CD8-positive, alpha-beta memory T cell (primary cell): Measurements from ENCODE around the gene OR6C4. TPM values are rescaled to one million over a fixed set of nuclear protein-coding genes. Genes with fewer than 3 reads are reported as not detected.
"Not testable (repeated sequence)": the region's sequence is repeated elsewhere in the genome, so short reads cannot be mapped to it uniquely, and the experiment has no call there.

Source experiments
- CTCF ChIA-PET: fragments of 350-600 bp; sonication (Branson Sonifier 250); formaldehyde crosslinking; loops from one replicate; lab custom pipeline; 2021; ENCODE audit warnings: antibody characterized with exemption; lab: Charles Lee
- POLR2A ChIA-PET: fragments of 350-600 bp; sonication (Branson Sonifier 250); formaldehyde crosslinking; loops from one replicate; lab custom pipeline; 2021; ENCODE audit warnings: antibody characterized with exemption; lab: Charles Lee
- DNase-seq, 5 donors: peaks; one replicate each; pipeline versions ENCODE4 v3.0.0 to v3.0.0-alpha.2; 2020 to 2022; ENCODE audit warnings: mixed read lengths in 1 of 5
- H3K27ac ChIP-seq: one replicate; pipeline ENCODE4 v1.7.0; 2013; ENCODE audit warnings: low read depth, mild to moderate bottlenecking, low read length, moderate library complexity
- H3K27me3 ChIP-seq: 2 replicates; pipeline ENCODE4 v1.7.0; 2013; ENCODE audit warnings: low read length, mild to moderate bottlenecking; ENCODE audit not compliant: insufficient read depth, poor library complexity, severe bottlenecking
- H3K36me3 ChIP-seq: 2 replicates; pipeline ENCODE4 v1.7.0; 2013; ENCODE audit warnings: mild to moderate bottlenecking, low read length, moderate library complexity; ENCODE audit not compliant: insufficient read depth
- H3K4me1 ChIP-seq: 2 replicates; pipeline ENCODE4 v1.7.0; 2013; ENCODE audit warnings: mild to moderate bottlenecking, low read length, moderate library complexity; ENCODE audit not compliant: insufficient read depth
- H3K4me3 ChIP-seq: 2 replicates; pipeline ENCODE4 v1.7.0; 2013; ENCODE audit warnings: mild to moderate bottlenecking, low read length
- H3K9me3 ChIP-seq: 2 replicates; pipeline ENCODE4 v1.7.0; 2013; ENCODE audit warnings: mild to moderate bottlenecking, low read length
- H3K27ac Mint-ChIP-seq, 8 donors: one replicate each; pipeline ENCODE4 v1.8.0; 2020 to 2021; ENCODE audit warnings: mixed read lengths in 8 of 8, mild to moderate bottlenecking in 6 of 8, inconsistent platforms in 3 of 8, moderate library complexity in 3 of 8
- H3K27me3 Mint-ChIP-seq, 2 donors: one replicate each; pipeline ENCODE4 v1.8.0; 2020 to 2021; ENCODE audit warnings: mixed read lengths in 2 of 2, mild to moderate bottlenecking in 1 of 2, moderate library complexity in 1 of 2
- H3K36me3 Mint-ChIP-seq, 3 donors: one replicate each; pipeline ENCODE4 v1.8.0; 2020 to 2021; ENCODE audit warnings: mixed read lengths in 3 of 3, inconsistent platforms in 1 of 3, mild to moderate bottlenecking in 1 of 3
- H3K4me1 Mint-ChIP-seq, 3 donors: one replicate each; pipeline ENCODE4 v1.8.0; 2020 to 2021; ENCODE audit warnings: mixed read lengths in 3 of 3, inconsistent platforms in 1 of 3, mild to moderate bottlenecking in 1 of 3
- H3K4me3 Mint-ChIP-seq, 7 donors: one replicate each; pipeline ENCODE4 v1.8.0; 2020 to 2021; ENCODE audit warnings: mixed read lengths in 7 of 7, mild to moderate bottlenecking in 6 of 7, moderate library complexity in 4 of 7, inconsistent platforms in 2 of 7
- H3K9me3 Mint-ChIP-seq, 5 donors: one replicate each; pipeline ENCODE4 v1.8.0; 2020 to 2022; ENCODE audit warnings: mixed read lengths in 5 of 5, mild to moderate bottlenecking in 3 of 5, moderate library complexity in 2 of 5, inconsistent platforms in 1 of 5
- polyA plus RNA-seq: library from polyadenylated mRNA; unstranded; fragments of 300-500 nt; fragmentation: Illumina TruSeq; gene quantifications from one replicate; pipeline ENCODE4 v1.2.3, GENCODE V29; 2021
- total RNA-seq, 2 experiments: library from RNA; stranded (reverse); gene quantifications; one replicate each; pipeline ENCODE4 v1.2.3, GENCODE V29; 2021

Gene OR6C4
- total and polyA plus RNA-seq, 3 experiments from 2014 or later, result not detected

- Mint-ChIP-seq H3K9me3 (peaks cover 20 to 41% (median 38%) of the 10 kb centered on the region in 5 donors), H3K36me3 (peaks cover 2 to 21% (median 2%) of the 10 kb centered on the region in 3 donors), H3K27me3 (peaks cover 14 to 35% of the 10 kb centered on the region in 2 donors)
- H3K36me3 ChIP-seq, CTCF ChIA-PET, H3K27ac Mint-ChIP-seq, H3K9me3 ChIP-seq, DNase-seq, H3K4me1 ChIP-seq, H3K27ac ChIP-seq, H3K4me3 Mint-ChIP-seq, H3K27me3 ChIP-seq, H3K4me3 ChIP-seq, H3K4me1 Mint-ChIP-seq, POLR2A ChIA-PET: not testable (repeated sequence)
Measured at GRCh38 chr12:55570060-55570459, 20.7 kb downstream of the OR6C4 start.

GRCh38 chr12:55570689-55571088 lies 21.3 kb downstream of the OR6C4 start:
- H3K27me3 ChIP-seq, H3K4me1 ChIP-seq, H3K4me3 ChIP-seq, H3K4me1 Mint-ChIP-seq, H3K27ac ChIP-seq, H3K27ac Mint-ChIP-seq, CTCF ChIA-PET, DNase-seq, H3K36me3 ChIP-seq, POLR2A ChIA-PET, H3K4me3 Mint-ChIP-seq, H3K9me3 ChIP-seq: not testable (repeated sequence)
- Mint-ChIP-seq H3K9me3 (peaks cover 20 to 41% (median 36%) of the 10 kb centered on the region in 5 donors), H3K27me3 (peaks cover 14 to 36% of the 10 kb centered on the region in 2 donors), H3K36me3 (peaks cover 2 to 21% (median 2%) of the 10 kb centered on the region in 3 donors)

GRCh38 chr12:55572168-55572567 lies 22.8 kb downstream of the OR6C4 start, which contains the start of gene OR2AP1:
Gene OR2AP1 (plus strand): TSS chr12:55572468. CDS start chr12:55574415, 1,947 bp downstream.
- Mint-ChIP-seq H3K27me3 (peaks cover 14 to 36% of the 10 kb centered on the region in 2 donors), H3K27ac (no peak within 1 kb of the TSS), H3K4me3 (no peak within 1 kb of the TSS), H3K4me1 (no peaks in the 10 kb centered on the region), H3K36me3 (peaks cover 2 to 20% (median 2%) of the 10 kb centered on the region in 3 donors), H3K9me3 (peaks cover 20 to 39% (median 33%) of the 10 kb centered on the region in 5 donors)
- no peak for DNase-seq
- POLR2A ChIA-PET, result no interaction called here
- Histone ChIP-seq H3K27me3 (no peaks in the 10 kb centered on the region), H3K36me3 (no peaks in the 10 kb centered on the region), H3K4me3 (no peak within 1 kb of the TSS), H3K9me3 (peaks cover 6% of the 10 kb centered on the region), H3K4me1 (no peaks in the 10 kb centered on the region), H3K27ac (no peak within 1 kb of the TSS)
- CTCF ChIA-PET, result no interaction called here

- no peak overlapping the region for H3K4me3 Mint-ChIP-seq
- no peaks in the 10 kb centered on the region for H3K36me3 ChIP-seq
- H3K27me3 Mint-ChIP-seq, result peaks cover 19 to 61% of the 10 kb centered on the region in 2 donors
- no peak overlapping the region for H3K27ac ChIP-seq
- H3K27me3 ChIP-seq, result no peaks in the 10 kb centered on the region
- no peak for DNase-seq
- no peaks in the 10 kb centered on the region for H3K36me3 Mint-ChIP-seq
- H3K4me1 ChIP-seq, result no peaks in the 10 kb centered on the region
- ChIA-PET POLR2A (no interaction called here), CTCF (no interaction called here)
- H3K4me1 Mint-ChIP-seq, result no peaks in the 10 kb centered on the region
- H3K9me3 ChIP-seq, result no peaks in the 10 kb centered on the region
- no peak overlapping the region for H3K4me3 ChIP-seq
- no peak overlapping the region for H3K27ac Mint-ChIP-seq
- H3K9me3 Mint-ChIP-seq, result peaks cover 4 to 11% (median 6%) of the 10 kb centered on the region in 5 donors
Measured at GRCh38 chr12:55582066-55582465, 32.7 kb downstream of the OR6C4 start.

- H3K9me3 ChIP-seq, result no peaks in the 10 kb centered on the region
- H3K9me3 Mint-ChIP-seq, result peaks cover 0 to 7% (median 6%) of the 10 kb centered on the region in 5 donors
- no peak for DNase-seq
- peaks cover 23 to 78% of the 10 kb centered on the region in 2 donors for H3K27me3 Mint-ChIP-seq
- no peak overlapping the region for H3K27ac ChIP-seq
- ChIA-PET POLR2A (no interaction called here), CTCF (no interaction called here)
- H3K4me3 Mint-ChIP-seq, result no peak overlapping the region
- H3K27me3 ChIP-seq, result no peaks in the 10 kb centered on the region
- no peaks in the 10 kb centered on the region for H3K4me1 ChIP-seq
- peaks cover 0 to 5% (median 2%) of the 10 kb centered on the region in 3 donors for H3K4me1 Mint-ChIP-seq
- no peak overlapping the region for H3K4me3 ChIP-seq
- H3K36me3 Mint-ChIP-seq, result no peaks in the 10 kb centered on the region
- no peak overlapping the region for H3K27ac Mint-ChIP-seq
- no peaks in the 10 kb centered on the region for H3K36me3 ChIP-seq
Measured at GRCh38 chr12:55585817-55586216, 36.4 kb downstream of the OR6C4 start.

- H3K9me3 ChIP-seq, H3K4me1 ChIP-seq, H3K36me3 Mint-ChIP-seq, CTCF ChIA-PET, H3K27me3 ChIP-seq, H3K27ac ChIP-seq, H3K4me3 ChIP-seq, H3K4me3 Mint-ChIP-seq, POLR2A ChIA-PET, H3K36me3 ChIP-seq, H3K4me1 Mint-ChIP-seq: not testable (repeated sequence)
- peaks cover 0 to 28% (median 15%) of the 10 kb centered on the region in 5 donors for H3K9me3 Mint-ChIP-seq
- H3K27ac Mint-ChIP-seq, result peak overlapping the region in 2 of 8 donors; percentile 23 to 26
- DNase-seq, result peak in 1 of 5 donors; percentile 1
- peaks cover 33 to 61% of the 10 kb centered on the region in 2 donors for H3K27me3 Mint-ChIP-seq
Measured at GRCh38 chr12:55590152-55590551, 40.8 kb downstream of the OR6C4 start.

Other genes starting within 250 kb of the OR6C4 start
- not detected for gene OR6C1, start 235.3 kb upstream of the OR6C4 start, total RNA-seq
- gene OR6C1, start 235.3 kb upstream of the OR6C4 start, polyA plus RNA-seq, result not detected
- gene OR6C3, start 218.9 kb upstream of the OR6C4 start, total RNA-seq, result not detected
- not detected for gene OR6C3, start 218.9 kb upstream of the OR6C4 start, polyA plus RNA-seq
- gene OR6C75, start 186.6 kb upstream of the OR6C4 start, total RNA-seq, result not detected
- not detected for gene OR6C75, start 186.6 kb upstream of the OR6C4 start, polyA plus RNA-seq
- not detected for gene OR6C65, start 149.1 kb upstream of the OR6C4 start, total RNA-seq
- gene OR6C65, start 149.1 kb upstream of the OR6C4 start, polyA plus RNA-seq, result not detected
- not detected for gene OR6C76, start 123.3 kb upstream of the OR6C4 start, total RNA-seq
- not detected for gene OR6C76, start 123.3 kb upstream of the OR6C4 start, polyA plus RNA-seq
- not detected for gene OR6C2, start 105.5 kb upstream of the OR6C4 start, total RNA-seq
- gene OR6C2, start 105.5 kb upstream of the OR6C4 start, polyA plus RNA-seq, result not detected
- gene OR6C70, start 79.5 kb upstream of the OR6C4 start, total RNA-seq, result not detected
- not detected for gene OR6C70, start 79.5 kb upstream of the OR6C4 start, polyA plus RNA-seq
- not detected for gene OR6C68, start 57.2 kb upstream of the OR6C4 start, total RNA-seq
- gene OR6C68, start 57.2 kb upstream of the OR6C4 start, polyA plus RNA-seq, result not detected
- not detected for gene OR2AP1, start 22.9 kb downstream of the OR6C4 start, total RNA-seq
- not detected for gene OR2AP1, start 22.9 kb downstream of the OR6C4 start, polyA plus RNA-seq
- not detected for gene OR10P1, start 87.3 kb downstream of the OR6C4 start, total RNA-seq
- not detected for gene OR10P1, start 87.3 kb downstream of the OR6C4 start, polyA plus RNA-seq
- 1 to 10 TPM; 2.7 to 3.1 TPM for gene ITGA7, start 158.3 kb downstream of the OR6C4 start, total RNA-seq
- gene ITGA7, start 158.3 kb downstream of the OR6C4 start, polyA plus RNA-seq, result 0.36 TPM
- gene BLOC1S1, start 166.4 kb downstream of the OR6C4 start, total RNA-seq, result 100 to 1,000 TPM in 1 of 2 experiments, 10 to 100 TPM in 1; 97.5 to 110 TPM
- 90.2 TPM for gene BLOC1S1, start 166.4 kb downstream of the OR6C4 start, polyA plus RNA-seq
- 1 to 10 TPM; 8.1 to 8.5 TPM for gene RDH5, start 170.8 kb downstream of the OR6C4 start, total RNA-seq
- 0.90 TPM for gene RDH5, start 170.8 kb downstream of the OR6C4 start, polyA plus RNA-seq
- gene CD63, start 179.4 kb downstream of the OR6C4 start, total RNA-seq, result 100 to 1,000 TPM; 200 to 202 TPM
- gene CD63, start 179.4 kb downstream of the OR6C4 start, polyA plus RNA-seq, result 375 TPM
- 10 to 100 TPM; 13.1 to 13.5 TPM for gene GDF11, start 193.5 kb downstream of the OR6C4 start, total RNA-seq
- gene GDF11, start 193.5 kb downstream of the OR6C4 start, polyA plus RNA-seq, result 1.4 TPM